SU-DHL-6 (cell line): ENCODE data around the gene PIGX.

Experiments used
- H2AFZ ChIP-seq: fragments of 200-600 bp; sonication (generic); 2 replicates; pipeline ENCODE4 v1.6.1; 2014; ENCODE audit warnings: low read depth, mild to moderate bottlenecking, moderate library complexity, mixed read lengths, antibody characterized with exemption, low read length; ENCODE audit not compliant: severe bottlenecking
- H3F3A ChIP-seq: fragments of 200-600 bp; shearing (Covaris generic); 2 replicates; pipeline ENCODE4 v1.6.0; 2016; ENCODE audit warnings: antibody characterized with exemption, mild to moderate bottlenecking; ENCODE audit not compliant: insufficient read depth
- H3K27ac ChIP-seq: fragments of 200-600 bp; sonication (generic); 2 replicates; pipeline ENCODE4 v1.5.1; 2016; ENCODE audit warnings: low read depth, mild to moderate bottlenecking, low read length, moderate library complexity, mixed read lengths
- H3K27me3 ChIP-seq: fragments of 200-600 bp; sonication (generic), shearing (Covaris generic); 2 replicates; pipeline ENCODE4 v1.6.0; 2014; ENCODE audit warnings: mild to moderate bottlenecking, low read length
- H3K36me3 ChIP-seq: fragments of 200-600 bp; sonication (generic); 2 replicates; pipeline ENCODE4 v1.6.1; 2014; ENCODE audit warnings: mild to moderate bottlenecking, low read length, mixed read lengths
- H3K4me2 ChIP-seq: fragments of 300-600, 200-600 bp; shearing (Covaris generic), sonication (generic); 2 replicates; pipeline ENCODE4 v1.6.0; 2014; ENCODE audit warnings: low read length, low read depth, mild to moderate bottlenecking; ENCODE audit not compliant: poor library complexity, severe bottlenecking
- H3K4me3 ChIP-seq: fragments of 200-600 bp; sonication (generic); 2 replicates; pipeline ENCODE4 v1.5.1; 2014; ENCODE audit warnings: antibody characterized with exemption, low read length, mild to moderate bottlenecking, mixed read lengths; ENCODE audit not compliant: insufficient read depth, poor library complexity, severe bottlenecking
- H3K79me2 ChIP-seq: fragments of 200-600 bp; sonication (generic); 2 replicates; pipeline ENCODE4 v1.6.1; 2014; ENCODE audit warnings: mild to moderate bottlenecking, low read length, moderate library complexity; ENCODE audit not compliant: insufficient read depth
- H3K9ac ChIP-seq: fragments of 200-600 bp; sonication (generic); 2 replicates; pipeline ENCODE4 v1.7.0; 2014; ENCODE audit warnings: mild to moderate bottlenecking, low read length
- H3K9me2 ChIP-seq: fragments of 200-600 bp; sonication (generic); replicated peaks from 2 replicates; pipeline ENCODE4 v1.6.1; 2014; ENCODE audit warnings: low read length; ENCODE audit not compliant: insufficient read depth
- H3K9me3 ChIP-seq: fragments of 200-600 bp; sonication (generic); 2 replicates; pipeline ENCODE4 v1.6.1; 2014; ENCODE audit warnings: low read length, mixed read lengths; ENCODE audit not compliant: insufficient read depth
- H4K20me1 ChIP-seq: fragments of 200-600 bp; sonication (generic); 2 replicates; pipeline ENCODE4 v1.6.1; 2014; ENCODE audit warnings: low read depth, mild to moderate bottlenecking, antibody characterized with exemption, low read length, moderate library complexity, mixed read lengths
- CTCF ChIP-seq: fragments of 200-600 bp; sonication (generic); IDR thresholded peaks from one replicate; pipeline ENCODE4 v1.5.1; 2017; ENCODE audit warnings: antibody characterized with exemption, mild to moderate bottlenecking, low read length, moderate library complexity; ENCODE audit not compliant: insufficient read depth, poor library complexity, severe bottlenecking
- EZH2phosphoT487 ChIP-seq: fragments of 200-600 bp; sonication (generic), shearing (Covaris generic); conservative IDR thresholded peaks from 2 replicates; pipeline ENCODE4 v1.6.1; 2018; ENCODE audit warnings: mild to moderate bottlenecking, antibody characterized with exemption, low read length, moderate library complexity, mixed read lengths

Gene PIGX

GRCh38 chr3:196667056-196667825, 44.9 kb upstream of the PIGX start:
- Histone ChIP-seq H3K79me2 (no peaks in the 10 kb centered on the region), H3F3A (no peaks in the 10 kb centered on the region), H3K27me3 (no peaks in the 10 kb centered on the region), H3K36me3 (no peaks in the 10 kb centered on the region), H3K4me3 (no peak overlapping the region), H2AFZ (no peak overlapping the region), H4K20me1 (no peaks in the 10 kb centered on the region), H3K9me2 (no peaks in the 10 kb centered on the region), H3K9ac (no peak overlapping the region), H3K27ac (no peak overlapping the region), H3K4me2 (no peak overlapping the region), H3K9me3 (no peaks in the 10 kb centered on the region)
- no peak for TF ChIP-seq EZH2phosphoT487
- TF ChIP-seq CTCF: no peak

- Histone ChIP-seq H3K36me3 (no peaks in the 10 kb centered on the region), H3K27ac (no peak overlapping the region), H4K20me1 (no peaks in the 10 kb centered on the region), H3K9me2 (no peaks in the 10 kb centered on the region), H3K4me3 (no peak overlapping the region), H3K27me3 (no peaks in the 10 kb centered on the region), H3K9ac (no peak overlapping the region), H3K79me2 (no peaks in the 10 kb centered on the region), H3K9me3 (no peaks in the 10 kb centered on the region), H2AFZ (no peak overlapping the region), H3K4me2 (no peak overlapping the region), H3F3A (no peaks in the 10 kb centered on the region)
- TF ChIP-seq EZH2phosphoT487: no peak
- TF ChIP-seq CTCF: no peak
Observed at GRCh38 chr3:196670339-196670738, 41.8 kb upstream of the PIGX start.

GRCh38 chr3:196673632-196674031, 38.5 kb upstream of the PIGX start:
- Histone ChIP-seq H2AFZ (no peak overlapping the region), H3K79me2 (no peaks in the 10 kb centered on the region), H3K27me3 (no peaks in the 10 kb centered on the region), H3F3A (no peaks in the 10 kb centered on the region), H3K36me3 (no peaks in the 10 kb centered on the region), H3K9me3 (no peaks in the 10 kb centered on the region), H3K4me2 (no peak overlapping the region), H3K27ac (no peak overlapping the region), H4K20me1 (no peaks in the 10 kb centered on the region), H3K4me3 (no peak overlapping the region), H3K9me2 (no peaks in the 10 kb centered on the region), H3K9ac (no peak overlapping the region)
- TF ChIP-seq EZH2phosphoT487 (no peak), CTCF (no peak)
